Endothelial cell of umbilical vein (primary cell): Measurements from ENCODE around the gene PRKD1. TPM values are rescaled to one million over a fixed set of nuclear protein-coding genes. Genes with fewer than 3 reads are reported as not detected.

Source experiments
- BruUV-seq: library from RNA; stranded (reverse); fragments of 400-500 nt; replicated peaks from 2 replicates; lab custom pipeline; 2021; lab: Mats Ljungman, UMichigan
- CTCF ChIA-PET: fragments of 300-600, 350-600 bp; sonication (Branson Sonifier 250); formaldehyde crosslinking; loops from one replicate; lab custom pipeline; 2021; ENCODE audit warnings: antibody characterized with exemption, inconsistent platforms; lab: Charles Lee
- POLR2A ChIA-PET: fragments of 300-600, 350-600 bp; sonication (Branson Sonifier 250); formaldehyde crosslinking; loops from one replicate; lab custom pipeline; 2021; ENCODE audit warnings: antibody characterized with exemption, inconsistent platforms; lab: Charles Lee
- DNase-seq: peaks from one replicate; pipeline ENCODE4 v3.0.0-alpha.2; 2011; ENCODE audit warnings: low read depth, low spot score
- FAIRE-seq: peaks from 2 replicates; lab custom pipeline; 2011; peaks lifted over from hg19 to GRCh38; lab: Jason Lieb, UNC
- H2AFZ ChIP-seq: 2 replicates; pipeline ENCODE4 v1.6.0; 2012; ENCODE audit warnings: low read depth, low read length, control low read depth, inconsistent platforms
- H3K27ac ChIP-seq: 2 replicates; pipeline ENCODE4 v1.5.1; 2011; ENCODE audit warnings: low read depth, mild to moderate bottlenecking, control low read depth, low read length, moderate library complexity; ENCODE audit not compliant: insufficient read depth
- H3K27me3 ChIP-seq, 2 experiments: 2 replicates each; pipeline versions ENCODE4 v1.6.0 to v1.6.1; 2011; ENCODE audit warnings: low read length in 2 of 2, mixed read lengths in 1 of 2; ENCODE audit not compliant: control insufficient read depth in 2 of 2, insufficient read depth in 2 of 2
- H3K36me3 ChIP-seq, 2 experiments: 2 replicates in 1 of 2; 3 replicates in 1 of 2; pipeline ENCODE4 v1.5.1; 2011; ENCODE audit warnings: low read length in 2 of 2, mild to moderate bottlenecking in 1 of 2, moderate library complexity in 1 of 2; ENCODE audit not compliant: control insufficient read depth in 2 of 2, insufficient read depth in 2 of 2; ENCODE audit errors: extremely low read depth in 1 of 2
- H3K4me1 ChIP-seq: 3 replicates; pipeline ENCODE4 v1.5.1; 2011; ENCODE audit warnings: mild to moderate bottlenecking, low read length; ENCODE audit not compliant: control insufficient read depth, insufficient read depth; ENCODE audit errors: extremely low read depth
- H3K4me2 ChIP-seq: 2 replicates; pipeline ENCODE4 v1.6.1; 2011; ENCODE audit warnings: low read length, control low read depth, mixed read lengths; ENCODE audit not compliant: insufficient read depth
- H3K4me3 ChIP-seq, 3 experiments: fragments of 200-600 bp in 1 of 3; sonication (generic), shearing (Covaris generic) in 1 of 3; replicated peaks in 1 of 3; 2 replicates each; pipeline ENCODE4 v1.5.1; 2011 to 2016; ENCODE audit warnings: control low read depth in 3 of 3, low read length in 3 of 3, mild to moderate bottlenecking in 2 of 3, inconsistent platforms in 1 of 3, low read depth in 1 of 3, moderate library complexity in 1 of 3; ENCODE audit not compliant: insufficient read depth in 1 of 3
- H3K79me2 ChIP-seq: 2 replicates; pipeline ENCODE4 v1.6.0; 2012; ENCODE audit warnings: low read length, inconsistent platforms; ENCODE audit not compliant: control insufficient read depth, insufficient read depth
- H3K9ac ChIP-seq: replicated peaks from 2 replicates; pipeline ENCODE3; 2011; ENCODE audit warnings: low read length, control low read depth; ENCODE audit not compliant: insufficient read depth; ENCODE audit errors: extremely low read depth
- H3K9me1 ChIP-seq: replicated peaks from 3 replicates; pipeline ENCODE4 v1.6.0; 2011; ENCODE audit warnings: mild to moderate bottlenecking, low read length; ENCODE audit not compliant: control insufficient read depth, insufficient read depth; ENCODE audit errors: extremely low read depth
- H3K9me3 ChIP-seq: replicated peaks from 2 replicates; pipeline ENCODE4 v1.5.1; 2012; ENCODE audit warnings: low read length, inconsistent platforms; ENCODE audit not compliant: control insufficient read depth, insufficient read depth
- H4K20me1 ChIP-seq: replicated peaks from 2 replicates; pipeline ENCODE3; 2011; ENCODE audit warnings: mild to moderate bottlenecking, low read length; ENCODE audit not compliant: control insufficient read depth, insufficient read depth; ENCODE audit errors: extremely low read depth
- CTCF ChIP-seq, 2 donors: IDR thresholded peaks; 1 replicate in 1 of 2; 2 replicates in 1 of 2; pipeline ENCODE4 v1.5.1; 2011; ENCODE audit warnings: low read length in 2 of 2, mild to moderate bottlenecking in 2 of 2, moderate library complexity in 2 of 2, control low read depth in 1 of 2, inconsistent platforms in 1 of 2, low read depth in 1 of 2; ENCODE audit not compliant: insufficient read depth in 1 of 2; ENCODE audit errors: extremely low read depth in 1 of 2
- EZH2 ChIP-seq: IDR thresholded peaks from 2 replicates; pipeline ENCODE4 v1.6.1; 2012; ENCODE audit warnings: borderline replicate concordance, low read depth, mild to moderate bottlenecking, moderate library complexity, low read length, inconsistent platforms; ENCODE audit not compliant: severe bottlenecking
- FOS ChIP-seq: IDR thresholded peaks from 2 replicates; pipeline ENCODE4 v1.6.1; 2011; ENCODE audit warnings: mild to moderate bottlenecking, low read length, moderate library complexity, borderline replicate concordance; ENCODE audit not compliant: insufficient read depth
- GATA2 ChIP-seq: IDR thresholded peaks from 2 replicates; pipeline ENCODE4 v1.7.0; 2011; ENCODE audit warnings: low read depth, mild to moderate bottlenecking, moderate library complexity, mixed read lengths, low read length; ENCODE audit not compliant: insufficient read length, insufficient read depth
- JUN ChIP-seq: IDR thresholded peaks from 2 replicates; pipeline ENCODE4 v1.6.1; 2011; ENCODE audit warnings: borderline replicate concordance, low read depth; ENCODE audit not compliant: insufficient read length, insufficient read depth
- MAX ChIP-seq: IDR thresholded peaks from 2 replicates; pipeline ENCODE4 v1.6.1; 2011; ENCODE audit not compliant: insufficient read depth, insufficient read length
- MYC ChIP-seq: IDR thresholded peaks from one replicate; pipeline ENCODE4 v1.6.1; 2011; ENCODE audit warnings: mild to moderate bottlenecking, low read depth, low read length
- POLR2A ChIP-seq: IDR thresholded peaks from 2 replicates; pipeline ENCODE4 v1.6.1; 2012; ENCODE audit warnings: low read depth, mild to moderate bottlenecking, control low read depth, low read length
- POLR2AphosphoS5 ChIP-seq: IDR thresholded peaks from 2 replicates; pipeline ENCODE4 v1.6.1; 2012; ENCODE audit warnings: low read depth, mild to moderate bottlenecking, control low read depth, low read length, moderate library complexity; ENCODE audit not compliant: insufficient read depth
- dilution Hi-C: fragments of 300-500 bp; cut with MboI; formaldehyde crosslinking; loops from one replicate; pipeline ENCODE4 v1.15.0; 2019; ENCODE audit warnings: low sequenced_read_pairs; ENCODE audit not compliant: extremely low pct_ligation_motif_present
- intact Hi-C: fragments of 100-400 bp; cut with micrococcal nuclease; formaldehyde crosslinking; loops from one replicate; pipeline ENCODE4 v1.10.0; 2022
- polyA plus RNA-seq, 4 experiments: library from polyadenylated mRNA; depleted of rRNA in 3 of 4; stranded (reverse) in 3 of 4; unstranded in 1 of 4; fragments of >200 nt; gene quantifications; 2 replicates each; pipeline versions ENCODE4 v1.2.1 to v1.2.3, GENCODE V29; 2011 to 2012; ENCODE audit warnings: missing spikeins in 1 of 4
- total RNA-seq: library from RNA; stranded (reverse); gene quantifications from 2 replicates; pipeline ENCODE4 v1.2.3, GENCODE V29; 2021

Gene PRKD1
- total and polyA plus RNA-seq, 2 donors (not counting 3 experiments of a cell fraction or from before 2014, with no cell fraction given) = 3.9 to 10.9 TPM

- no peak for DNase-seq
- no TSS peak for BruUV-seq
- Histone ChIP-seq H4K20me1 (no peaks in the 10 kb centered on the region), H3K4me1 (no peaks in the 10 kb centered on the region), H2AFZ (no peak overlapping the region), H3K36me3 (no peaks in the 10 kb centered on the region), H3K4me3 (no peak overlapping the region), H3K9me1 (no peaks in the 10 kb centered on the region), H3K9me3 (no peaks in the 10 kb centered on the region), H3K79me2 (no peaks in the 10 kb centered on the region), H3K4me2 (no peak overlapping the region), H3K27me3 (no peaks in the 10 kb centered on the region), H3K9ac (no peak overlapping the region), H3K27ac (no peak overlapping the region)
- intact Hi-C loops = loop anchor here (10.0 kb wide), 2 partner anchors 685 to 1155 kb away; partner anchors contain the start of gene FOXG1
- FAIRE-seq = no peak
- ChIA-PET POLR2A (interaction anchor here (0.6 kb wide), 1 partner anchor 130 kb away, joined by 6 read pairs; no protein-coding TSS in a partner anchor), CTCF (no interaction called here)
- dilution Hi-C loops = no loop called here
- TF ChIP-seq CTCF (IDR thresholded peaks at IDR 0.05; ENCODE audit: extremely low read depth in 1 of 2, insufficient read depth in 1 of 2, low read depth in 1 of 2, low read length in 2 of 2) (no peak), POLR2A (no peak), JUN (no peak), MAX (no peak), MYC (no peak), POLR2AphosphoS5 (no peak), EZH2 (no peak), GATA2 (no peak), FOS (no peak)
Measured at GRCh38 chr14:29919845-29920244, 7.8 kb downstream of the PRKD1 start.
